NT2/D1 (cell line): ENCODE measurements around the gene LMAN2.

ENCODE experiments used
- DNase-seq: peaks from one replicate; pipeline ENCODE4 v3.0.0-alpha.2; 2011; ENCODE audit warnings: low read depth, low spot score
- H3K27me3 ChIP-seq: 2 replicates; pipeline ENCODE4 v1.6.0; 2011; ENCODE audit warnings: mild to moderate bottlenecking; ENCODE audit not compliant: insufficient read length, insufficient read depth
- H3K36me3 ChIP-seq: 2 replicates; pipeline ENCODE4 v1.6.1; 2011; ENCODE audit warnings: mild to moderate bottlenecking, low read length, mixed read lengths; ENCODE audit not compliant: insufficient read depth, insufficient read length
- H3K4me1 ChIP-seq: 2 replicates; pipeline ENCODE4 v1.5.1; 2011; ENCODE audit not compliant: insufficient read depth, insufficient read length
- H3K4me3 ChIP-seq: 2 replicates; pipeline ENCODE4 v1.5.1; 2011; ENCODE audit warnings: low read depth; ENCODE audit not compliant: insufficient read length
- H3K9ac ChIP-seq: 2 replicates; pipeline ENCODE4 v1.6.0; 2011; ENCODE audit warnings: low read depth; ENCODE audit not compliant: insufficient read length
- H3K9me3 ChIP-seq: 2 replicates; pipeline ENCODE4 v1.5.1; 2011; ENCODE audit warnings: mild to moderate bottlenecking, low read length; ENCODE audit not compliant: insufficient read depth
- SUZ12 ChIP-seq: IDR thresholded peaks from 2 replicates; pipeline ENCODE4 v1.6.1; 2011; ENCODE audit not compliant: insufficient read length, insufficient read depth; ENCODE audit errors: extremely low read depth
- YY1 ChIP-seq: IDR thresholded peaks from 2 replicates; pipeline ENCODE4 v1.6.1; 2011; ENCODE audit not compliant: insufficient read length, insufficient read depth
- ZNF274 ChIP-seq: IDR thresholded peaks from 2 replicates; pipeline ENCODE4 v1.6.1; 2011; ENCODE audit warnings: mild to moderate bottlenecking, low read depth, low read length

The LMAN2 gene

DNA sequence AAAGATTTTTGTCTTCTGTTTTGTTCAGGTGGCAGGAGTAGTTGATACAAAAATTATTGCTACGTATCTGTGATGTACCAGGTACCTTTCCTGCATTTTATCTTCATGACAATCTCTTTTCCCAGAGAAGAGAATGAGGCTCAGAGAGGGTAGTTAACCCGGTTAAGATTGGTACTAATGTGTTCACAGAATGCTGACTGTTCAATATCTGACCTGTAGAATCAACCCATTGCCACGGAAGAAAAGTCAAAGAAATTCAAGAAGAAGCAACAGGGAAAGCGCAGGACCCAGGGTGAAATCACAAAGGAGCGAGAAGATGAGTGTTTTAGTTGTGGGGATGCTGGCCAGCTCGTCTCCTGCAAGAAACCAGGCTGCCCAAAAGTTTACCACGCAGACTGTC lies 59.7 kb downstream of the LMAN2 start:
- Histone ChIP-seq H3K9ac (no peak overlapping the region), H3K4me1 (no peaks in the 10 kb centered on the region), H3K9me3 (no peaks in the 10 kb centered on the region), H3K4me3 (no peak overlapping the region), H3K27me3 (no peaks in the 10 kb centered on the region), H3K36me3 (peaks cover 82% of the 10 kb centered on the region)
- DNase-seq = no peak
- TF ChIP-seq SUZ12 = no peak
- TF ChIP-seq ZNF274 = no peak
- no peak for TF ChIP-seq YY1

DNA sequence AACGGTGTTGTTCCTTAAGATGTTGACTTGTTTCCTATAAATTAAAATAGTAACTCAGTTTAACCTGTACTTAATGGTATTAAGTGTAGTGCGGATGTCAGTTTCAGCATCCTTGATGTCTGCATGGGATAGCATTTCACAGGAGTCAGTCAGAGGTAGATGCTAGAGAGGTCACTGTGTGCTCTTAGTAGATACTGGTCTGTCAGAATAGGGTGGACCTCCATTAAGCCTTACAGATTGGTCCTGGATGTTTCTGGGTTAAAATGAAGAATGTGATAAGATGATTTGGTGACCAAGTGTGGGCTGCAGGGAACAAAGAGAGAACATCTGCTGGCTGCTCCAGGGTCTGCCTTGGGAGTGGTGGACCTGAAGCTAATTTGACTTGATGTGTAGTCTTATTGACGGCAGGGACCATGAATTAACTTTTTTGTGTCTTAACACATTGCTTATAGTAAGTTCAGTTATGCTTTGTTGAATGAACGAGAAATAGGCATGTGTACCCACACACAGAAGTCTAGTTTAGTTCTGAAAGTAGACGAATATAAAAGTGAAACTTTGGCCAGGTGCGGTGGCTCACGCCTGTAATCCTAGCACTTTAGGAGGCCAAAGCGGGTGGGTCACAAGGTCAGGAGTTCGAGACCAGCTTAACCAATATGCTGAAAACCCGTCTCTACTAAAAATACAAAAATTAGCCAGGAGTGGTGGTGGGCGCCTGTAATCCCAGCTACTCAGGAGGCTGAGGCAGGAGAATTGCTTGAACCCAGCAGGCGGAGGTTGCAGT lies 60.5 kb downstream of the LMAN2 start:
- H3K9ac ChIP-seq = no peak overlapping the region
- H3K4me3 ChIP-seq = no peak overlapping the region

DNA sequence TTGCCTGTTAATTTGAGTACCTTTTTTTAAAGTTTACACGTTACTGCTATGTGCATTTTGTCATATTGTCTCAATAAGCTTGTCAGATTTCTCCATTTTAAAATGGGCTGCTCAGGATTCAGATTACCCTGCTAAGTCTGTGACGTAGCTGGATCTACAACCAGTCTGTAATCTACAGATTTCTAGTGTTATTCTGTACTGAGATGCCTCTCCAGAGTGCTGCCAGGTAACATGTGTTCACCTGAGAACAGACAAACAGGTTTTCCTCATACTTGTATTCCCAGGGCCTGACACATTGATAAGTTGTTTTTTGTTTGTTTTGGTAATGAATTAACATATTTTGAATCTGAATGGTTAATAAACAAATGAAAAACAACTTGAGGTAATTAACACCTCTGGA lies 63.3 kb downstream of the LMAN2 start:
- H3K9ac ChIP-seq = no peak overlapping the region
- H3K27me3 ChIP-seq = no peaks in the 10 kb centered on the region
- no peak for DNase-seq
- H3K9me3 ChIP-seq = no peaks in the 10 kb centered on the region
- H3K36me3 ChIP-seq = peaks cover 73% of the 10 kb centered on the region
- H3K4me1 ChIP-seq = no peaks in the 10 kb centered on the region
- H3K4me3 ChIP-seq = no peak overlapping the region
- TF ChIP-seq ZNF274 (no peak), SUZ12 (no peak), YY1 (no peak)

More for the DNA sequence above, 60.5 kb downstream of the LMAN2 start:
- TF ChIP-seq ZNF274 (no peak), SUZ12 (no peak), YY1 (no peak)
- Histone ChIP-seq H3K36me3 (peaks cover 79% of the 10 kb centered on the region), H3K27me3 (no peaks in the 10 kb centered on the region), H3K9me3 (no peaks in the 10 kb centered on the region), H3K4me1 (no peaks in the 10 kb centered on the region)
- DNase-seq = no peak
